ENCODE data around the gene BTBD8. TPM values are rescaled to one million over a fixed set of nuclear protein-coding genes. Genes with fewer than 3 reads are reported as not detected.

Gene BTBD8
- total RNA-seq, 1 donor from 2014 or later = 2.4 TPM

GRCh38 chr1:92188436-92189255 is 108.5 kb downstream of the BTBD8 start:
- DNase-seq (ENCODE audit: extremely low read depth, low read depth, low spot score) = no peak

DNA sequence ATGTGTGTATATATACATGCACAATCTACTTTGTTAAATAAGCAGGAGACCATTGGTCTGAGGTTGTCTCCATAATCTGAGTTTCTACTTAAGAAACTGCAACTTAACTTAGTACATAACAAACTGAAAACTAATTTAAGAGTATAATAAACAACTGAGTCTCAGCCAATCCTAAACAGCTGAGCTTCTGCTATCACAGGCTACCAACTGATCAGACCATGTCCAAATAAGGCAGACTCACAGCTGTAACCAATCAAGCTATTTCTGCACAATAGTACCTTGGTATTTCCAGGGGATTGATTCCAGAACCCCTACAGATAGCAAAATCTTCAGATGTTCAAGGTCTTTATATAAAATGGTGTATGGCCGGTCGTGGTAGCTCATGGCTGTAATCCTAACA is 111.6 kb downstream of the BTBD8 start:
- no peak for DNase-seq (ENCODE audit: extremely low read depth, low read depth, low spot score)

GRCh38 chr1:92192246-92192645 is 112.1 kb downstream of the BTBD8 start:
- no peak for DNase-seq (ENCODE audit: extremely low read depth, low read depth, low spot score)

GRCh38 chr1:92194511-92194910 is 114.4 kb downstream of the BTBD8 start:
- DNase-seq (ENCODE audit: extremely low read depth, low read depth, low spot score) = no peak

DNA sequence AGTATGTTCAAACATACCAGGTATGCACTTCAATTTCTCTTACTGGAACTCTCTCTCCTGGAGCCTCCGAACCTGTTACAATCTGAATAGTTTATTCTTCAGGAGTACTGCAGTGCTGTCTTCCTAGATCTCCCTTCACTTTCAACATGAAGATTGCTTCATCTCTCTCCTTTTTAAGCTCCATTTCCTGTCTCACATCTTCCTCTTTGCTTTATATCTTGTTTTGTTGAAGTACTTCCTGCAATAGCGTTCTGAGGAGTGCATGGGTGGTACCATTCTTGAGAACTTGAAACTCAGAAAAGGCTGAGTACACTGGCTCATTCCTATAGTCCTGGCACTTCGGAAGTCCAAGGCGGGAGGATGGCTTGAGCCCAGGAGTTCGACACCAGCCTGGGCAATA is 121.8 kb downstream of the BTBD8 start:
- DNase-seq (ENCODE audit: extremely low read depth, low read depth, low spot score) = no peak

- DNase-seq (ENCODE audit: extremely low read depth, low read depth, low spot score) = no peak
Observed at GRCh38 chr1:92203105-92203504, 123.0 kb downstream of the BTBD8 start.

GRCh38 chr1:92210701-92211100 is 130.6 kb downstream of the BTBD8 start:
- DNase-seq (ENCODE audit: extremely low read depth, low read depth, low spot score) = no peak

DNA sequence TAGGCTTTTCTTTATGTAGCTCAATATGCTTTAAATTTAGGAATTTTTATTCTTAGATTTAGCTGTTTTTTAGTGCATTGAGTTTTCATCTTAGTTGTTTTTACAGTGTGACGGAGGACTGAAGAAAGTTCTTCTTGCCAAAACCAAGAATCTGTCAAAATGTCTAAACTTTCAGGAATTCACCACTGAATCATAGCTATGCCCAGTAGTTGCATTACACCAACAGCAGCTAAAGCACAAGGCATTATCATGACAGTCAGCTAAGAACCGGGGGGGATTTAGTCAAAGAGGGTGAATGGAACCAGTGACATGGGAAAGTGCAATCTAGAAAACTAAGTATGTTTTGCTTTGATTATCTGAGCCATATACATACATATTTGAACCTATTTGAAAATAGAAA is 131.0 kb downstream of the BTBD8 start:
- DNase-seq (ENCODE audit: extremely low read depth, low read depth, low spot score) = no peak

DNA sequence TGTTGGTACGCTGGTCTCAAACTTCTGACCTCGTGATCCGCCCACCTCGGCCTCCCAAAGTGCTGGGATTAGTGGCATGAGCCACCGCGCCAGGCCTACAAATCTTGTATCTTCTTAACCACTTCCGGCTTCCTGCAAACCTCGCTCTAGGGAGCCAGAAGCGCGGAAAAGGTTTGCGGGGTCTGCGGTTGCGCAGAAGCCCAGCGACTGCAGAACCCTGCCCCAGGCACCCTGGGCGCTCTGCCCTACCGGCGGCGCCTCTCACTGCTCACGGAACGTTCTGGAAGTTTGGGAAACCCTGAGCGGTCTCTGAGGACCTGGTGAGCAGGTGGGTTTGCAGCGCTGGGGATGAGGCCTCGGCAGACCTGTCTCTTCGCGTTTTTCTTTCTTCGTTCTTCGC is 137.6 kb downstream of the BTBD8 start, which contains the start of gene C1orf146:
TSS of gene C1orf146 (plus strand) at position 195 of the 400 bp plus-strand sequence. CDS start 13,506 bp downstream, outside the sequence.
- no peak for DNase-seq (ENCODE audit: extremely low read depth, low read depth, low spot score)

DNA sequence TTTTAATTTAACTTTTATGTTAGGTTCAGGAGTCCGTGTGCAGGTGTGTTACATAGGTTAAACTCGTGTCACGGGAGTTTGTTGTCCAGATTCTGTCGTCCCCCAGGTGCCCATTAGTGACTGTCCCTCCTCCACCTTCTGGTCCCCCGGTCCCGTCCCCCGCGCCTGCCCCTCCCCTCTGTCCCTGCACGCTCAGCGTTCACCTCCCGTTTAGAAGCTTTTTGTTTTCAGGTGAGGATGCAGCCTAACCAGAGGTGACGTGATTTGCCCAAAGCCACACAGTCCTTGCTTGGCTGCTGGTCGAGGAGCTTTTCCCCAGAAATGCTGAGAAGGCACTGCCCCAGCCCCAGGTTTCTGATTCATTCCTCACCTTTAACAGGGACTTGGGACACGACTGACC is 138.4 kb downstream of the BTBD8 start:
- no peak for DNase-seq (ENCODE audit: extremely low read depth, low read depth, low spot score)

DNA sequence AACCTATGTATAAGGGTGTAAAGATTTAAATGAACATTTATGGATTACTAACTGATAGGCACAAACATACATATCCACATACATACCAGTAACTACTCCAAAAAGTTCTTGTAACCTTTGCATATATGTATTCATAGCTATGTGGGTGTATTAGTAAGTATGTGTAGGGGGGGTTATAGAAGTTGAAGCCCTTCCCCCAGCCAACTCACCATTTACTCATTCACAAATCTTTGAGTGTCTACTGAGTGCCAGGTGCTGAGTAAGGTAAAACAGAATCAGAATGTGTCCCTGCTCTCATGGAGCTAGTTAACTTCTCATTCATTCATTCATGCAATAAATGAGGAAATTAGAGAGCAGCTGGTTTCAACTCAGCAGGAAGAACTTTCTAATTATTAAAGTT is 138.9 kb downstream of the BTBD8 start:
- no peak for DNase-seq (ENCODE audit: extremely low read depth, low read depth, low spot score)

DNA sequence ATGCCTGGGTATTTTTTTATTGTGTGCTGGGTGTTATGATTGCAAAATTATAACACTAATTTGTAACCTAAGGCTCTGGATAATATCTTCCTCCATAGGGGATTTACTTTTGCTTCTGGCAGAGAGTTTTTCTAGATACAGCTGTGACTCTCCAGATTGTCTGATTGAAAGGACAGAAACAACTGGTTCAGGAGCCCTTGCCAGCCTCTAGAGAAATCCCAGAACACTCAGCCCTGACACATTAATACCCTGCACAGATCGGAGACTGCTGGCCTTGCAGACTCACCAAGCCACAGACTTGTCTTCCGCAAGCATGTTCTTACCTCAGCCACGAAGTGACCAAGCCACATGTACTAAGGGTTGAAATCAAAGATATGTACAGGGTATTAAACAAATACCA is 148.3 kb downstream of the BTBD8 start:
- DNase-seq (ENCODE audit: extremely low read depth, low read depth, low spot score) = no peak

GRCh38 chr1:92230736-92231135 is 150.6 kb downstream of the BTBD8 start:
- DNase-seq (ENCODE audit: extremely low read depth, low read depth, low spot score) = no peak

Other genes starting within 250 kb of the BTBD8 start
- 8.2 and 10.0 TPM in 2 replicates for gene TGFBR3, start 194.2 kb upstream of the BTBD8 start, total RNA-seq
- not detected in 2 replicates for gene BRDT, start 130.9 kb upstream of the BTBD8 start, total RNA-seq
- gene EPHX4, start 50.4 kb upstream of the BTBD8 start, total RNA-seq = 19.6 and 20.9 TPM in 2 replicates
- gene SETSIP, start 4.9 kb upstream of the BTBD8 start, total RNA-seq = not detected in 2 replicates
- not detected in 2 replicates for gene C1orf146, start 137.6 kb downstream of the BTBD8 start, total RNA-seq
- gene GLMN, start 218.6 kb downstream of the BTBD8 start, total RNA-seq = 9.0 and 11.7 TPM in 2 replicates
- 6.8 and 10.3 TPM in 2 replicates for gene RPAP2, start 218.7 kb downstream of the BTBD8 start, total RNA-seq

Data from glomerular endothelial cell (primary cell).